Jurkat, Clone E6-1 (cell line): ENCODE measurements around the gene GAS7.
"Not testable (repeated sequence)": the region's sequence is repeated elsewhere in the genome, so short reads cannot be mapped to it uniquely, and the experiment has no call there.

Experiments
- DNase-seq: peaks from one replicate; pipeline ENCODE4 v3.0.0-alpha.2; 2011; ENCODE audit warnings: low read depth, low spot score
- H3K4me3 ChIP-seq: 2 replicates; pipeline ENCODE4 v1.5.1; 2011; ENCODE audit warnings: mild to moderate bottlenecking, low read length, control low read depth, moderate library complexity

GAS7 gene

DNA sequence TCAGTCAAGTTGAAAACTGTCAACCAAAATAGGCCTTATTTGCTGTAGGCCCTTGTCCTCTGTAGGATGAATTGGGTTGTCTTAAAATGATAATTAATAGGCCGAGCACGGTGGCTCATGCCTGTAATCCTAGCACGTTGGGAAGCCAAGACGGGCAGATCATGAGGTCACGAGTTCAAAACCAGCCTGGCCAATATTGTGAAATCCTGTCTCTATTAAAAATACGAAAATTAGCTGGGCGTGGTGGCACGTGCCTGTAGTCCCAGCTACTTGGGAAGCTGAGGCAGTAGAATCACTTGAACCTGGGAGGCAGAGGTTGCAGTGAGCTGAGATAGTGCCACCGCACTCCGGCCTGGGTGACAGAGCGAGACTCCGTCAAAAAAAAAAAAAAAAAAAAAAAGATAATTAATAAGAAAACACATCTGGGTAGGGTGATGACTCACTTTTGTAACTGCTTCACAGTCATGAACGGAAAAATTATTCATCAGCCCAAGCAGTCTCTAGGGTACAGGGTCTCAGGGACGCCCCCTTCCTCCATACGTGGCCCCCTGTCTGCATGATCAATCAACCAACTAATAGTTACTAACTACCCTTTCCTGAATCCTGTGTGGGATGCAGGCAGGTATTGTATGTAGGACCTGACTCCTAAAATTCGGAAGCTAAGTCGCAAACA is 156.4 kb downstream of the GAS7 start:
- no peak overlapping the region for H3K4me3 ChIP-seq
- DNase-seq: no peak

DNA sequence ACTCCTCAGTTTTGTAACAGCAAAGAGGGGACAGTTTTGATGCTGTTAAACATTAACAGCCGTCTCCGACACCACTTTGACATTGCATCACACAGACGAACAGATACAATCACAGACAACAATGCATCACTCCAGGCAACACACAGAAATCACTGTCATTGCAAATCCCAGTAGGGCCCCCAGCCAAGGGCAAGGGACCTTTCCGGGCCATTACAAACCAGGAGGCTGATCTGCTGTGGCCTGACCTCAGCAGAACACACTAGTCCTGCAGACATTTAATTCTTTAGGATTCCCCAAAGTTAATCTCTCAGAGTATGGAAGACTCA is 157.2 kb downstream of the GAS7 start:
- no peak for DNase-seq
- H3K4me3 ChIP-seq: no peak overlapping the region

DNA sequence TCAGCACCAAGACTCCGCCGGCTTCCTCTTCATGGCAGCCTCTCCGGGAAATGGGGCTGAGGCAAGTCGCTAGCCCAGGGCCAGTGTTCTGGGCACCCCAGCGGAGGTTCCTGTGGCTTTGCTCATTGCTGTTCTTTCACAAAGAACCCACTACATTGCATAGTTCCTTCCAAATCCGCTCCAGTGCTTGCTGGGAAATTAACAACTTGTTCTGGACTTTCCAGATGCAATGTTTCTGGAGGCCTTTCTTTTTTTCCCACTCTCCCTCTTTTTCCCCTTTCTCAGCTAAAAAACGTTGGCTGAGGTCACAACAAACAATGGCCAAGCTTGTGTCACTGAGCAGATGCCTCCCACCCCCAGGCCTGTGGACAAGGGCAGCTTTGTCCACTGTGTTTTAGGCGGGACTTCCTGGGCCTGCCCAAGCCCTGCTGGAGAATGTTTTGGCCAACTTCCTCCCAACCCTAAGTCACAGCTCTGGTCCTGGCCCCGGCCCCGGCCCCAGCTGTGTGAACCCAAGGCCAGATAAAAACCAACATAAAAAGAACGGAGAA is 161.8 kb downstream of the GAS7 start:
- no peak overlapping the region for H3K4me3 ChIP-seq
- no peak for DNase-seq

DNA sequence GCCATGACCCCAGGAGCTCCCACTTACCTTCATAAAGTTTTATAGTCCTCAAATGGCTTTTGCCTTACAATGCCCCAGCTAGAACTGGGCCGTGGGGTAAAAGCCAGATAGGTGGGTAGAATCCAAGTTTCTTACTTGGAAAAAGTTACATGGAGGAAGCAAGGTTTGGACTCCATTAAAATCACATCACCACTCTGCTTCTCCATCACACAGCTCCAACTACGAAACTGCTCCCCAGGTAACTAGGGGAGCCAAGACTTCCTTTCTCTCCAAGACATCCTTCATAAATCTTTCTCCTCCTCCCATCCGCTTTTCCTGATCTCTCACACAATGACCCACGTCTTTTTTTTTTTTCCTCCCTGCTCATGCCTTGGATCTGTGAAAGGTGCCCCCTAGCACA is 162.5 kb downstream of the GAS7 start:
- DNase-seq: no peak
- no peak overlapping the region for H3K4me3 ChIP-seq

DNA sequence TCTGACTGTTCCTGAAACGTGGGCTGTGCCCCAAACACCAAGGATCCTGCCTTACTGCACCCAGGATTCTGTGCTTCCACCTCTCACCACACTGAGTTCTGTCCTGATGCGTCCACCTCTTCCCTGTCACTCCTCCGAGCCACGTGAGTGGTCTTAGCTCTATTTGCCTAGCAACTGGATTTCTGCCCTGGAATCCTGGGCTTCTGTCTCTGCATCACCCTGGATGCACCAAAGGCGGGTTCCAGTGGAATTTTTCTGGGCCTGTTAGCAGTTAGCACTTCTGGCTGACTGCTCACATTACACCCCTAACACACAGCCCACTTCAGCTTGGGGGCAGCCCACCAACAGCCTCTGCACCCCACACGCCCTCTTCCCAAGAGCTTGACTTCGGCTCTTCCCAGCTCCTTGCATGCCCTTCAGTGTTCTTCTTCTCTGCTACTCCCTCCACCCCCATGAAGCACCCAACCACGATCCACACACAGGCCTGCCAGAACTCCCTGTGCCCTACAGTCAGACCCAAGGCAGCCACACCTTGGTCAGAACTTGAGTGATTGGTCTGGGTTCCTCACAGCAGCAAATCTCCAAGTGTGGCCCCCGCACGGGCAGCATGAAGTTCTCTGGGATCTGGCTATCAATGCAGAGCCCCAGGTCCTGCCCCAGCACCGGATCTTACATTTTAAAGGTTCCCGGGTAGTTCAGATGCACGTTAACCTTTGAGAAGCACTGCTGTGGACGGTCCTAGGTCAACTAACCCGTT is 163.5 kb downstream of the GAS7 start:
- no peak overlapping the region for H3K4me3 ChIP-seq
- no peak for DNase-seq

DNA sequence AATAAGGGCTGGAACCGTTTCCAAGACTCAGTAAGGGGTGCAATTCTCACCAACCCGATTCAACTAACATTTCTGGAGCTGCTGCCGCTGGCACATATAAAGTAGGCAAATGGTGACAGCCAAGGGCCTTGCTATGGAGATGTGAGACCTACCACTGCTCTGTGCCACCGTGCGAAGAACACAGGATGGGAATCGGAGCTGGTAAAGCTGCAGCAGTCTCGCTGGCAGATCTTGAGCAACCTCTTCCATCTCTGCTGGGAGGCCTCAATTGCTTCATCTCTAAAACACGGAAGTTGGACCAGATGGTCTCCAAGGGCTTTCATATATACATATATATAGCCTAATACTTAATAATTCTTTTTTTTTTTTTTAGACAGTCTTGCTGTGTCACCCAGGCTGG is 164.4 kb downstream of the GAS7 start:
- DNase-seq: no peak
- H3K4me3 ChIP-seq: no peak overlapping the region

DNA sequence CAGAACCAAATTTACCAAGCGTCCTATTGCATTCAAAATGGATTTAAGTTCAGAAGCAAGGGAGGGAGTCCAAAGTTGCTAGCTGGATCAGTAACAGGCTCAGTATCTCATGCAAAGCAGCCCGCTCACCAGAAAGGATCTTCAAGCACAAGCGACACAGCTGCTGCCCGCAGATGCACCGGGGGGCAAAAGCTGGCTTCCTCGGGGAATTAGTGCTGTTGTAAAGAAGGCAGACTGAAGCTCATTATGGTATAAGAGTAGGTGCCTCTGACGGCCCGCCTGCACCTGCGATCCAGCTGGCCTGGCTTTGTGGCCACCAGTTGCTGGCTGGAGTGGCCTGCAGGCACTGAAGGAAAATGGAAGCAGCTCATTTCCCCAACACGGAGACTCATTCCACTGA is 165.0 kb downstream of the GAS7 start:
- H3K4me3 ChIP-seq: no peak overlapping the region
- DNase-seq: no peak

DNA sequence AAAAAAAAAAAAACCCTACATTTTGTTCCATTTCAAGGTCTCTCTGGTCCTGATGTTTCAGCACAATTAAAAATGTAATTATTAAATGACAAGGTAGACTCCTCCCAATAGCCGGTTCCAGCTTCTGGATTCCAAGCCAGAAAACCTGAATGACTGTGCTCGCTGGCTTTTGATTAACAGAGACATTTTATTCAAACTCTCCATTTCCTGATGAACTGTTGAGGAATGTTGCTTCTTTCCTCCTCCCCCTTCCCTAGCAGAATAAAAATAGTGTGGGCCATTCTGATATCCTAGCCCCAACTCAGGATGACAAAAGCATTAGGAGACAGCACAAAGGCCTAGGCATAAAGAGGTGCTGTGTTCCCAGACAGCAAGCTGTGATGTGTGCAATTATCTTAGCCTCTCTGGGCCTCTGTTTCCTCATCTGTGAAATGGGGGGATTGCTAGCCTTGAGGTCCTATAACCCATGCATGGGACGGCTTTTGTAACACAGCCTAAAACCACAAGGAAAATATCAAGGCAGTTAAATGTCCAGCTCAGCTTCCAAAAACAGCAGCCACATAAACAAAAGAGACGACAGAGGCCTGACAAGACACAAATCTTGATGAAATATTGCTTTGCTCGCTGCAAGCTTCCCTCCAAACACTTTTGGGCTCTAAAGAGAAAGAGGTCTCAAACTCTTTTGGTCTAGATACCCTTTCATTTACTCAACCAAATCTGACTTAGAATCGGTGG is 166.1 kb downstream of the GAS7 start:
- H3K4me3 ChIP-seq: no peak overlapping the region
- no peak for DNase-seq

DNA sequence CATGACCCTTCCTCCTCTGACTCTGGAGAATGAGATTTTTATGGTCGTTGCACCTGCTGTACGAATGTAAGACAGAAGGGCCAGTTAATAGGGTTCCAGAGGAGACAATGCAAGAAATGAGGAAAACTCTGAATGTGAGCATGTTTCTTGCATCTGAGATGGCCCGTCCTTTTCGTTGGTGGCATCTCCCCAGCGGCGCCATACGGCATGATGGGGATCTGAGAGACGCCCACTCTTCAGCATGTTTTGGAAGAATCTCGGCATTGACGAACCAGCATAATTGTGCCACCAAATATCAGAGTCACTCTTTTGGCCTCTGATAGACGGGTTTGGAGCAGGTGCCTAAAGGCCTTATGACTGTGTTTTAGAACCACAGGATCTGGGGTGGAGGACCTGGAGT is 166.8 kb downstream of the GAS7 start:
- no peak overlapping the region for H3K4me3 ChIP-seq
- no peak for DNase-seq

DNA sequence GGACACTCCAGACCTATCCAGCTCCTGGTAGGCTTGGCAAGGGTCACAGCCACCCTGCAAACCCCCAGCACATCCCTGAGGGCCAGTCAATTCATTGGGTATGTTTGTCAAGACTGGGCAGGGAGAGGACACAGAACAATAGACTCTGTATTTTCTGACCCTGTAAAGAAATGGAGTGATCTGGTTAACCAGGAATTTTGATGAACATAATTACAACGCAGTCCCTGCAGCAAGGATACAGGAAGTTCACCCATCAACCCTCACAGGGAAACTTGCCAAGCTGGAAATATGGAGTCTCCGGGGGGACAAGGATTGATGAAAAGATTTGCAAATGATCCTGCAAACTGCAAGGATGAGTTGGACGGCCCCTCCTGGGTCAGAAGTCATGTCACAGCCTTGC is 167.3 kb downstream of the GAS7 start:
- no peak for DNase-seq
- H3K4me3 ChIP-seq: no peak overlapping the region

DNA sequence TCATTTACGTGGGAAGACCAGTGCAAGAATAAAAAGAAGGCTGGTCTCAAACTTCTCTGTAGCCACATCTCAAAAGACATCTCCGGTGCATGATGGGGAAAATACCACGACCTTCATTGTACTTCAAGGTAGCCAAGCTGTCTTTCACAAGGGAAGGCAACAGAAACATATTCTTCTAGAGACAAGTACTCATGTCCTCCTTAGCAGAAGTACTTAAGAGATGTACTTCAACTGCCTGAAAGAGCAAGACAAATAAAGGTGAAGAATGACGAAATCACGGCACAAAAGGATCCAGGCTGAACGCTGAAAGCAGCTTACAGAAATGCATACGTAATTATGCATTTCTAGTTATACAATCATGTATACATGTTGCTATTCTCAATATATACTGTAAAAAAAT is 169.3 kb downstream of the GAS7 start:
- DNase-seq: no peak
- H3K4me3 ChIP-seq: no peak overlapping the region

DNA sequence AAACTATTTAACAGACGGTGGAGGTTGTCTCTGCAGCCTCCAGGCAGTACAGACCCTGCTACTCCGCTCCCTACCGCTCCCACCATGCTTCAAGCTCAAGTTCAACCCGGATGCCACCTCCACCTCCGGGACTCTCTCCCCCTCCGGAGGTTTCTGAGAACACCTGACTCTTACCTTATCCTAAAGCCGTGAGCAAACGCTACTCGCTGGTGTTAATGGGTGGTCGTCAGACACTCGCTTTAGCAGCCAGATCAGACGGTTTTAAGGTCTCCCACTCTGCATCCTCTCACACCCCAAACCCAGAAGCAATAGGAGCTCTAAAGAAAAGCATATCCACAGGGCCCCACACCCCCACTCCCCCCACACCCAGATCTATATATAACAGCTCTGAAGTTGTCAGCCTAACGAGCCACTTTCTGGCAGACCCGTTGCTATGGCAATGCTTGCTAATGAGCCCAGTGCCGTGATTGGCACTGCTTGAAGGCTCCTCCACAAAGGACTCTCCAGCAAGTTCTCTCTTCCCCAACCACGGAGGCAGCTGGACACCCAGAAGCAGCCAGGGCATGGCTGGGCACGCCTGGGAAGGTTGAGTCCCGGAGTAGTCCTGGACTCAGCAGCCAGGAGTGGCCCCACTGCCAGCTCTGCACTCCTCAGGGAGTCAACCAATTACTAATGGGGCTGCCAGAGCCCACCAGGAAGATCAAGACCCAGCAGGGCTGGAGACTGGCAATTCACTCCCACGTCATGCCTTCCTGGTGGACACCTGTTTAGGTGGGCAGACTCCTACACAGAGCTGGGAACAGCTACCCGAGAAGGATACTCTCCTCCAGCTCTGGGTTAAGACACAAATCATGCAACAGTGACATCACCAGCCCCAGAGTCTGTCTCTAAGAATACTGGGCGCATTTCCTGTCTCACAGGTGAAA is 172.2 kb downstream of the GAS7 start:
- no peak for DNase-seq
- H3K4me3 ChIP-seq: no peak overlapping the region

DNA sequence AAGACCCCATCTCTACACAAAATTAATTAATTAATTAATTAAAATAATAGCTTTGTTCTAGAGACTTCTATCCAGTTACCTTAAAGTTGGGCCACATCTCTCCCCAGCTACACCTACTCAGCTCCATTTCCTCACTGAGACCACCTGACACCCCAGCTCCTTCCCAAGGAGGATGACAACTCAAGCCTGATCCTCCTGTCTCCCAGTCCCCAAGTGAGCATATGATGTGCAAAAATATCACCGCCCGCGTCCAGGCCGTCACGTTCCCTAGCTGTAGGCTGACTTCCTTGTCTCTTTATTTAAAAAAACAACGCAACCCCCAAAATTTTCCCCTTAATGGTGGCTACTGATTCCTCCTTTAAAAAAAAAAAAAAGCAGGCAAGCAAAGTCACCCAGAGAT is 173.2 kb downstream of the GAS7 start:
- DNase-seq: no peak
- no peak overlapping the region for H3K4me3 ChIP-seq

DNA sequence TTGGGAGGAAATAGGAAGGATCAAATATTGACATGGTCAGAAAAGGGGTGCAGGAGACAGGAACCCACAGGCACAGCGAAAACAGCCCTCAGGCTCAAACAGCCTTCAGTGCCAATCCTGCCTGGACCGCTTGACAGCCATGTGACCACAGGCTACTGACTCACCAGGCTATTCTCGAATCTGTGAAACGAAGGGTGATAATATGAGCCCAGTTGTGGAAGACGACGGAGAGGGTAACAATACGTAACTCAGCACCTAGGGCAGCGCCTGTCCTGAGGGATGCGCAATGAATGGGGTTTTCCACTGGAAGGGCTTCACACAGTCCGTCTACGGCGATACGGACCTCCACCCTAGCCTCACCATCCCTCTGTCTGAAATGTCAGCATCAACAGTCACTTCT is 176.0 kb downstream of the GAS7 start:
- DNase-seq: no peak
- no peak overlapping the region for H3K4me3 ChIP-seq

DNA sequence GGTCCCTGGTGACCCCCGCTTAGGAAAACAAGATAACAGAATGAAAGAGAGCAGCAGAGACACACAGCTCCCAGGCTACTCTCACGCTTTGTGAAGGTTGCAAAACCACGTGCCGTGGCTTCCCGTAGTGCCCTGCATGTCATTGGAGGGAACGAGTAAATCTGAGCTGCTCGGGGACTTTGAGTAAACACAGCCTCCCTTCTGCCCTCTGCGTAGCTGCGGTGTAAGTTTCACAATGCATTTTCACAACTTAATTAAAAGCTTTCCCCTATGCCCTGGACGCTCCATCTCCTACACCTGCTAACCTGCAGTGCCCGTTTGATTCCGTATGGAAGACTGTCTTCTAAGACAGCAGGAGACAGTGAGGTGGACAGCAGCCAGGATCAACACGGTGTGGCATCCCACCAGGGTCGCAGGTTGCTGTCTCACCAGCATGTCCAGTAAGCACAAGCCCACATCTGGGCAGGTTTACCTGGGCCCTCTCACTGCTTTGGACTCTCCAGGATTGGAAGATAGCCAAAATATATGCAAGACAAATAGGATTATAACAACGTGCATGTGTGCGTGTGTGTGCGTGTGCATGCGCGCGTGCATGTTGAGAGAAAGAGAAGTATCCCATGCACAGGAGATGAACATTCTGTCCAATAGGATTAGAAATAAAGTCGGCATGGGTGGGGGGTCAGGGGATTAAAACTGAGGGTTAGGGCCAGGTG is 177.0 kb downstream of the GAS7 start:
- H3K4me3 ChIP-seq: no peak overlapping the region
- DNase-seq: no peak

DNA sequence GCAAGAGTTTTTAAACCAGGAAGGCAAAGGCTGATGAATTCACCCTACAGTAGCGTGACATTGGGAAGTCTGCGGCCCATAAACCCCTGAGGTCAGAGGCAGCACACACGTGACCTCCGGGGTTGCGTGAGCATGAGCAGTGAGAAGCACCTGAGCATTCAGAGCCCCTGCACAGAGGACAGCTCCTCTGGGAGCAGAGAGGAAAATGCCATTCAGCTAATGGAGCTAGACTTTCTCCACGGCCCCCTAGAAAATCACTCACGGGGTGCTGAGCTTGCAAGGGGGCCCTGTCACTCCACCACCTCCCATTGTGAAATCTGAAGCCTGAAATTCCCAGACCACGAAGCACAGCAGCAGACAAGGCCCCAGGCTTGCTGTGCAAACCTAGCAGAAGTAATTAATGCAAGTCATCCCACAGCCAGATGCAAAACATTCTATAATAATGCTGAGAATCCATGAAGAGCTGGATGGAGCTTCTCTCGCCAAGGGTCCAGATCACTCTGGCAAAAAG is 178.4 kb downstream of the GAS7 start:
- no peak overlapping the region for H3K4me3 ChIP-seq
- DNase-seq: no peak

DNA sequence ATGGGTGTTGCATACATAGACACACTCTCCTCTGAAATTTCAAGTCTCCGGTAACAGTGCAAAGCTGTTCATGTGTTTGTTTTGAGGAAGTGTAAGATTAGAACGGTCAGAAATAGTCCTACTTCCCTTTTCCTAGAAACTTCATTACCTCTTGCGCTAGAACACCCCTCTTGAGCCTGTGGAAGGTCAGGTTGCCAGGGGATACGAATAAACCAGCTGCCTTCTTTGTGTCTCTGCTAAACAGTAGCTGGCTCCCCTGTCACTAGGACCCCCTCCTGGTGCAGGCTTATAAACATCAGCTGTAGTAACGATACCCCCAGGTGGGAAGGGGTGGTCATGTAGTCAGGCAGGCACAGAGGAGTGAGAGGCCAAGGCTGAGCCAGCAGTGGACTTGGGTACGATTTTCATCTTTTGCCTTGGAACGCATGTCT is 179.9 kb downstream of the GAS7 start:
- H3K4me3 ChIP-seq: no peak overlapping the region
- no peak for DNase-seq

DNA sequence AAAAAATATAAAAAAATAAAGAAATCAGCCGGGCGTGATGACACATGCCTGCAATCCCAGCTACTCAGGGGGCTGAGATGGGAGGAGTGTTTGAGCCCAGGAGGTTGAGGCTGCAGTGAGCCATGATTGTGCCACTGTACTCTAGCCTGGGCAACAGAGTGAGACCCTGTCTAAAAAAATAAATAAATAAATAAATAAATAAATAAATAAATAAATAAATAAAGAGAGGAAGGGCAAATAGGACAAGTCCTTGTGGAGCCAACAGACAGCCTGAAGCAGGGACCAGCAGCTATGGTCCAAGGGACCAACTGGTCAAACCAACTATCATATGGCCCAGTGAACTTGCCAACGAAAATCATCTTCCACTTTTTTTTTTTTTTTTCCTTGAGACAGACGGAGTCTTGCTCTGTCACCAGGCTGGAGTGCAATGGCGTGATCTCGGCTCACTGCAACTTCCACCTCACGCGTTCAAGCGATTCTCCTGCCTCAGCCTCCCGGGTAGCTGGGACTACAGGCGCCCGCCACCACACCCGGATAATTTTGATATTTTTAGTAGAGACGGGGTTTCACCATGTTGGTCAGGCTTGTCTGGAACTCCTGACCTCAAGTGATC is 181.3 kb downstream of the GAS7 start:
- H3K4me3 ChIP-seq, DNase-seq: not testable (repeated sequence)
